MM.1S (cell line): Measurements from ENCODE around the gene TECPR2.

ENCODE experiments used
- EZH2 ChIP-seq: fragments of 300-600 bp; sonication (generic); optimal IDR thresholded peaks from 2 replicates; pipeline ENCODE3; 2017; ENCODE audit warnings: low read depth, mild to moderate bottlenecking, antibody characterized with exemption, low read length, mixed read lengths
- TF ChIP-seq, protein P1 (sequence below): fragments of 300-600 bp; sonication (generic); IDR thresholded peaks from 2 replicates; pipeline ENCODE4 v1.5.1; 2016; ENCODE audit warnings: antibody characterized with exemption, low read length, mixed read lengths

- TF ChIP-seq EZH2, result no peak
- TF ChIP-seq, protein P1, sequence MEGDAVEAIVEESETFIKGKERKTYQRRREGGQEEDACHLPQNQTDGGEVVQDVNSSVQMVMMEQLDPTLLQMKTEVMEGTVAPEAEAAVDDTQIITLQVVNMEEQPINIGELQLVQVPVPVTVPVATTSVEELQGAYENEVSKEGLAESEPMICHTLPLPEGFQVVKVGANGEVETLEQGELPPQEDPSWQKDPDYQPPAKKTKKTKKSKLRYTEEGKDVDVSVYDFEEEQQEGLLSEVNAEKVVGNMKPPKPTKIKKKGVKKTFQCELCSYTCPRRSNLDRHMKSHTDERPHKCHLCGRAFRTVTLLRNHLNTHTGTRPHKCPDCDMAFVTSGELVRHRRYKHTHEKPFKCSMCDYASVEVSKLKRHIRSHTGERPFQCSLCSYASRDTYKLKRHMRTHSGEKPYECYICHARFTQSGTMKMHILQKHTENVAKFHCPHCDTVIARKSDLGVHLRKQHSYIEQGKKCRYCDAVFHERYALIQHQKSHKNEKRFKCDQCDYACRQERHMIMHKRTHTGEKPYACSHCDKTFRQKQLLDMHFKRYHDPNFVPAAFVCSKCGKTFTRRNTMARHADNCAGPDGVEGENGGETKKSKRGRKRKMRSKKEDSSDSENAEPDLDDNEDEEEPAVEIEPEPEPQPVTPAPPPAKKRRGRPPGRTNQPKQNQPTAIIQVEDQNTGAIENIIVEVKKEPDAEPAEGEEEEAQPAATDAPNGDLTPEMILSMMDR, result no peak
These were observed 72.0 kb downstream of the TECPR2 start for GRCh38 chr14:102434647-102435175.
